KMS-11 (cell line): ENCODE results near the gene RALB.

Source experiments
- H2AFZ ChIP-seq: fragments of 200-600 bp; sonication (generic); 2 replicates; pipeline ENCODE4 v1.6.1; 2016; ENCODE audit warnings: antibody characterized with exemption, mixed run types, low read depth
- H3K27ac ChIP-seq: fragments of 200-600 bp; sonication (generic); 2 replicates; pipeline ENCODE4 v1.6.1; 2016; ENCODE audit warnings: mild to moderate bottlenecking, mixed run types
- H3K27me3 ChIP-seq: fragments of 200-600 bp; sonication (generic); 2 replicates; pipeline ENCODE4 v1.6.1; 2017; ENCODE audit warnings: mild to moderate bottlenecking, low read depth, mixed run types, moderate library complexity; ENCODE audit not compliant: insufficient read depth
- H3K36me3 ChIP-seq: fragments of 200-600 bp; sonication (generic); 2 replicates; pipeline ENCODE4 v1.6.1; 2017; ENCODE audit warnings: mild to moderate bottlenecking, mixed run types; ENCODE audit not compliant: insufficient read depth
- H3K4me1 ChIP-seq: fragments of 200-600 bp; sonication (generic); 2 replicates; pipeline ENCODE4 v1.6.1; 2016; ENCODE audit warnings: mild to moderate bottlenecking, low read depth, mixed run types; ENCODE audit not compliant: poor library complexity, severe bottlenecking
- H3K4me2 ChIP-seq: fragments of 200-600 bp; sonication (generic); 2 replicates; pipeline ENCODE4 v1.7.0; 2016; ENCODE audit warnings: mild to moderate bottlenecking, mixed run types
- H3K4me3 ChIP-seq: fragments of 200-600 bp; sonication (generic); IDR thresholded peaks from 2 replicates; pipeline ENCODE4 v1.6.1; 2017; ENCODE audit warnings: low read depth, low read length, mixed read lengths; ENCODE audit not compliant: insufficient read depth
- H3K79me2 ChIP-seq: fragments of 200-600 bp; sonication (generic); 2 replicates; pipeline ENCODE4 v1.6.1; 2016; ENCODE audit warnings: low read depth, mixed run types; ENCODE audit not compliant: insufficient read depth
- H3K9ac ChIP-seq: fragments of 200-600 bp; sonication (generic); 2 replicates; pipeline ENCODE4 v1.6.1; 2016; ENCODE audit warnings: mild to moderate bottlenecking, mixed run types
- H4K20me1 ChIP-seq: fragments of 200-600 bp; sonication (generic); 2 replicates; pipeline ENCODE4 v1.6.1; 2016; ENCODE audit warnings: mild to moderate bottlenecking, mixed run types; ENCODE audit not compliant: insufficient read depth
- CTCF ChIP-seq: fragments of 200-600 bp; sonication (generic); conservative IDR thresholded peaks from 2 replicates; pipeline ENCODE4 v1.6.1; 2017; ENCODE audit warnings: low read depth, mild to moderate bottlenecking, antibody characterized with exemption, low read length, moderate library complexity, mixed read lengths

The RALB gene

GRCh38 chr2:120260736-120261135 lies 8.1 kb downstream of the RALB start:
- Histone ChIP-seq H3K36me3 (no peaks in the 10 kb centered on the region), H3K27me3 (no peaks in the 10 kb centered on the region), H3K27ac (no peak overlapping the region; the same call in 1 of the 2 replicates), H3K4me1 (peaks cover 37% of the 10 kb centered on the region), H3K4me3 (no peak overlapping the region), H3K4me2 (0 out of 2 replicates have a peak overlapping the region, but pooled peaks have one; percentile 33), H4K20me1 (no peaks in the 10 kb centered on the region), H2AFZ (no peak overlapping the region), H3K9ac (no peak overlapping the region), H3K79me2 (0 out of 2 replicates have a peak, but pooled peaks cover 5% of the 10 kb centered on the region)
- no peak for TF ChIP-seq CTCF

- TF ChIP-seq CTCF, result no peak
- Histone ChIP-seq H3K4me3 (no peak overlapping the region), H3K4me2 (peak overlapping the region; percentile 48; the same call in 1 of the 2 replicates), H3K4me1 (peaks cover 37% of the 10 kb centered on the region), H3K27ac (peak overlapping the region; percentile 22; the same call in 1 of the 2 replicates), H3K79me2 (0 out of 2 replicates have a peak, but pooled peaks cover 5% of the 10 kb centered on the region), H3K36me3 (no peaks in the 10 kb centered on the region), H2AFZ (no peak overlapping the region), H3K9ac (no peak overlapping the region), H4K20me1 (no peaks in the 10 kb centered on the region), H3K27me3 (no peaks in the 10 kb centered on the region)
Measured at GRCh38 chr2:120261387-120262006, 8.8 kb downstream of the RALB start.

DNA sequence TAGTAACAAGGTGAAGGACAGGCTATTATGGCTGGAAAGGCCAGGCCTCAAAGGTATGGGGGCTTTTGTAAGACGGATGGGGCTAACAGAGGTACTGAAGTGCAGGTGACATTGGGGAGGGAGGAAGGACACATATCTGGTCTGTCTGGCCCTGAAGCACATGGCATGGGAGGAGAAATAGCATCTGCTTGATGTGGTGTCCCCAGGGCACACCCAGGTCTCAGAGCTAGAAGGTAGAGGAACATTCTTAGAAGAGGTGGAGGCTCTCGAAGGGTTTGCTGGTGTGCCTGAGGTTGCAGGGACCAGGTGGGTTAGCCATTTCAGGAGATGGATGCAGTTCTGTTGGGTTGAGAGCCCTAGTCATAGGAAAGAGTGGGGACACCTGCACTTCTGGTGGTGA lies 9.5 kb downstream of the RALB start:
- Histone ChIP-seq H3K9ac (no peak overlapping the region), H3K4me1 (peaks cover 32% of the 10 kb centered on the region), H3K4me2 (peak overlapping the region; percentile 48; the same call in 1 of the 2 replicates), H2AFZ (no peak overlapping the region), H4K20me1 (no peaks in the 10 kb centered on the region), H3K27ac (no peak overlapping the region), H3K4me3 (no peak overlapping the region), H3K36me3 (no peaks in the 10 kb centered on the region), H3K79me2 (0 out of 2 replicates have a peak, but pooled peaks cover 4% of the 10 kb centered on the region), H3K27me3 (no peaks in the 10 kb centered on the region)
- TF ChIP-seq CTCF, result no peak

DNA sequence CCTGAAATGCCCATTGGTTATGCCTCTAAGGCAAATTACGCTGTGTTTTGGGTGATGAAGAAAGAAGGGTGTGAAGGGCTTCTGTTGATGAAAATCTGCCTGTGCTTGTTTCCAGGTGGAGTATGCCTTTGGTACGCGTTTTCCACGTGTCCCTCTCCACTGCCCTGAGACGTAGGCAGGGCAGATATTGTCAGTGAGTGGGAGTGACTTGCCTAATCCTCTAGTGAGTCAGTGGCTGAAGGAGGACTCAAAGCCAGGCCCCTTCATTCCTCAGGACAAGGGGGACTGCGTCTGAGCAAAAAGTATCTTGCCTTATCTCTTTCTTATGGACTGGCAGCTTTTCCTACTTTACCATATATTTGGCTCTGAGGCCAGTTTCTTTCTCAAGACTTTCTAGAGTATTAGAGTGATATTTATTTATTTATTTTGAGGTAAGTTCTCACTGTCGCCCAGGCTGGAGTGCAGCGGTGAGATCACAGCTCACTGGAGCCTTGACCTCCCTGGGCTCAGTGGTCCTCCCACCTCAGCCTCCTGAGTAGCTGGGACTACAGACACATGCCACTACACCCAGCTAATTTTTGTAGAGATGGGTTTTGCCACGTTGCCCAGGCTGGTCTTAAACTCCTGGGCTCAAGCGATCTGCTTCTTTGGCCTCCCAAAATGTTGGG lies 10.2 kb downstream of the RALB start:
- no peak overlapping the region for H2AFZ ChIP-seq
- no peaks in the 10 kb centered on the region for H3K36me3 ChIP-seq
- no peak overlapping the region for H3K27ac ChIP-seq
- no peak overlapping the region for H3K4me3 ChIP-seq
- H3K9ac ChIP-seq, result no peak overlapping the region
- no peaks in the 10 kb centered on the region for H3K27me3 ChIP-seq
- TF ChIP-seq CTCF, result no peak
- H4K20me1 ChIP-seq, result no peaks in the 10 kb centered on the region
- H3K4me2 ChIP-seq, result no peak overlapping the region
- H3K79me2 ChIP-seq, result no peaks in the 10 kb centered on the region
- peaks cover 24% of the 10 kb centered on the region for H3K4me1 ChIP-seq
